GM13976 (cell line): ENCODE data around the gene PEX5L.

ENCODE experiments used
- DNase-seq: peaks from one replicate; pipeline ENCODE4 v3.0.0; 2012; ENCODE audit warnings: low spot score
- CTCF ChIP-seq: IDR thresholded peaks from 2 replicates; pipeline ENCODE4 v1.5.1; 2012; ENCODE audit warnings: borderline replicate concordance, mild to moderate bottlenecking; ENCODE audit not compliant: insufficient read depth; ENCODE audit errors: extremely low read depth, missing control alignments, control extremely low read depth
- in situ Hi-C: fragments of 300-500 bp; cut with MboI; formaldehyde crosslinking; loops from one replicate; pipeline ENCODE4 v1.12.0; 2022; ENCODE audit warnings: low sequenced_read_pairs, mixed read lengths, inconsistent platforms; ENCODE audit not compliant: unreplicated experiment

Gene PEX5L

GRCh38 chr3:179861292-179861691 lies 175.4 kb downstream of the PEX5L start:
- no peak for TF ChIP-seq CTCF
- in situ Hi-C loops: no loop called here
- no peak for DNase-seq

- no peak for DNase-seq
- TF ChIP-seq CTCF: no peak
- in situ Hi-C loops: no loop called here
These were observed 176.2 kb downstream of the PEX5L start for GRCh38 chr3:179860275-179861107.

- TF ChIP-seq CTCF: no peak
These were observed 183.6 kb downstream of the PEX5L start for GRCh38 chr3:179853176-179853575.

GRCh38 chr3:179852142-179852905 lies 184.4 kb downstream of the PEX5L start:
- DNase-seq: peak; percentile 47
- peak; percentile 21 for TF ChIP-seq CTCF
- in situ Hi-C loops: no loop called here

More at GRCh38 chr3:179853176-179853575, 183.6 kb downstream of the PEX5L start:
- in situ Hi-C loops: no loop called here
- peak; percentile 18 for DNase-seq

GRCh38 chr3:179848711-179849110 lies 188.0 kb downstream of the PEX5L start:
- in situ Hi-C loops: no loop called here
- no peak for DNase-seq
- no peak for TF ChIP-seq CTCF

GRCh38 chr3:179842061-179842460 lies 194.7 kb downstream of the PEX5L start:
- in situ Hi-C loops: no loop called here
- DNase-seq: no peak
- no peak for TF ChIP-seq CTCF
